ENCODE measurements around the gene G3BP1.
"Not testable (repeated sequence)": the region's sequence is repeated elsewhere in the genome, so short reads cannot be mapped to it uniquely, and the experiment has no call there.

Gene G3BP1

GRCh38 chr5:151781201-151781600 lies 9.4 kb downstream of the G3BP1 start:
- H2AFZ ChIP-seq (ENCODE audit: low read length) = no peak overlapping the region
- no peaks in the 10 kb centered on the region for H3F3A ChIP-seq (ENCODE audit: insufficient read depth, low read length)
- H3K36me3 ChIP-seq (ENCODE audit: insufficient read depth, low read length) = peaks cover 54% of the 10 kb centered on the region
- no peaks in the 10 kb centered on the region for H3K27me3 ChIP-seq (ENCODE audit: insufficient read depth, low read length)
- H3K9ac ChIP-seq (ENCODE audit: low read length) = no peak overlapping the region
- H4K20me1 ChIP-seq (ENCODE audit: insufficient read depth, low read length) = peaks cover 9% of the 10 kb centered on the region
- no peak overlapping the region for H3K27ac ChIP-seq (ENCODE audit: low read depth, low read length, poor library complexity, severe bottlenecking)
- H3K9me2 ChIP-seq (ENCODE audit: low read depth, low read length) = no peaks in the 10 kb centered on the region
- peaks cover 100% of the 10 kb centered on the region for H3K79me2 ChIP-seq (ENCODE audit: insufficient read depth, low read length)
- H3K4me2 ChIP-seq (ENCODE audit: low read length) = no peak overlapping the region
- peaks cover 60% of the 10 kb centered on the region for H3K4me1 ChIP-seq (ENCODE audit: insufficient read depth, low read length, severe bottlenecking)
- H3K9me3 ChIP-seq (ENCODE audit: low read length) = no peaks in the 10 kb centered on the region
- TF ChIP-seq EZH2 (IDR thresholded peaks at IDR 0.05; ENCODE audit: borderline replicate concordance, low read length) = no peak
- TF ChIP-seq CTCF (IDR thresholded peaks at IDR 0.05; ENCODE audit: low read length) = no peak
- H3K4me3 ChIP-seq (ENCODE audit: low read depth, low read length, poor library complexity, severe bottlenecking) = no peak overlapping the region

GRCh38 chr5:151783664-151784063 lies 11.9 kb downstream of the G3BP1 start:
- Histone ChIP-seq H3K79me2 (ENCODE audit: insufficient read depth, low read length) (peaks cover 94% of the 10 kb centered on the region), H3K36me3 (ENCODE audit: insufficient read depth, low read length) (peaks cover 57% of the 10 kb centered on the region), H3K4me1 (ENCODE audit: insufficient read depth, low read length, severe bottlenecking) (peaks cover 37% of the 10 kb centered on the region)
- H3K27ac ChIP-seq (ENCODE audit: low read depth, low read length, poor library complexity, severe bottlenecking); H3K27me3 ChIP-seq (ENCODE audit: insufficient read depth, low read length); H3K4me3 ChIP-seq (ENCODE audit: low read depth, low read length, poor library complexity, severe bottlenecking); H3K9me3 ChIP-seq (ENCODE audit: low read length); H4K20me1 ChIP-seq (ENCODE audit: insufficient read depth, low read length); H2AFZ ChIP-seq (ENCODE audit: low read length); H3K4me2 ChIP-seq (ENCODE audit: low read length); H3F3A ChIP-seq (ENCODE audit: insufficient read depth, low read length); H3K9ac ChIP-seq (ENCODE audit: low read length); H3K9me2 ChIP-seq (ENCODE audit: low read depth, low read length): not testable (repeated sequence)

GRCh38 chr5:151784141-151784540 lies 12.4 kb downstream of the G3BP1 start:
- no peaks in the 10 kb centered on the region for H3K27me3 ChIP-seq (ENCODE audit: insufficient read depth, low read length)
- H3K79me2 ChIP-seq (ENCODE audit: insufficient read depth, low read length) = peaks cover 90% of the 10 kb centered on the region
- H3K36me3 ChIP-seq (ENCODE audit: insufficient read depth, low read length) = peaks cover 57% of the 10 kb centered on the region
- H4K20me1 ChIP-seq (ENCODE audit: insufficient read depth, low read length) = peaks cover 9% of the 10 kb centered on the region
- no peak overlapping the region for H3K4me2 ChIP-seq (ENCODE audit: low read length)
- no peak overlapping the region for H3K27ac ChIP-seq (ENCODE audit: low read depth, low read length, poor library complexity, severe bottlenecking)
- H3K4me1 ChIP-seq (ENCODE audit: insufficient read depth, low read length, severe bottlenecking) = peaks cover 32% of the 10 kb centered on the region
- no peaks in the 10 kb centered on the region for H3K9me3 ChIP-seq (ENCODE audit: low read length)
- no peak overlapping the region for H3K9ac ChIP-seq (ENCODE audit: low read length)
- TF ChIP-seq EZH2 (IDR thresholded peaks at IDR 0.05; ENCODE audit: borderline replicate concordance, low read length) (no peak), CTCF (IDR thresholded peaks at IDR 0.05; ENCODE audit: low read length) (no peak)
- no peaks in the 10 kb centered on the region for H3F3A ChIP-seq (ENCODE audit: insufficient read depth, low read length)
- H3K4me3 ChIP-seq (ENCODE audit: low read depth, low read length, poor library complexity, severe bottlenecking) = no peak overlapping the region
- no peak overlapping the region for H2AFZ ChIP-seq (ENCODE audit: low read length)
- no peaks in the 10 kb centered on the region for H3K9me2 ChIP-seq (ENCODE audit: low read depth, low read length)

GRCh38 chr5:151786468-151786867 lies 14.7 kb downstream of the G3BP1 start:
- TF ChIP-seq CTCF (IDR thresholded peaks at IDR 0.05; ENCODE audit: low read length) (no peak), EZH2 (IDR thresholded peaks at IDR 0.05; ENCODE audit: borderline replicate concordance, low read length) (no peak)
- Histone ChIP-seq H3K9me3 (ENCODE audit: low read length) (no peaks in the 10 kb centered on the region), H4K20me1 (ENCODE audit: insufficient read depth, low read length) (peaks cover 8% of the 10 kb centered on the region), H3K27me3 (ENCODE audit: insufficient read depth, low read length) (no peaks in the 10 kb centered on the region), H3K4me1 (ENCODE audit: insufficient read depth, low read length, severe bottlenecking) (peaks cover 11% of the 10 kb centered on the region), H3K27ac (ENCODE audit: low read depth, low read length, poor library complexity, severe bottlenecking) (no peak overlapping the region), H2AFZ (ENCODE audit: low read length) (no peak overlapping the region), H3K79me2 (ENCODE audit: insufficient read depth, low read length) (peaks cover 82% of the 10 kb centered on the region), H3K9ac (ENCODE audit: low read length) (no peak overlapping the region), H3F3A (ENCODE audit: insufficient read depth, low read length) (no peaks in the 10 kb centered on the region), H3K4me2 (ENCODE audit: low read length) (no peak overlapping the region), H3K9me2 (ENCODE audit: low read depth, low read length) (no peaks in the 10 kb centered on the region), H3K36me3 (ENCODE audit: insufficient read depth, low read length) (peaks cover 71% of the 10 kb centered on the region), H3K4me3 (ENCODE audit: low read depth, low read length, poor library complexity, severe bottlenecking) (no peak overlapping the region)

Measured in OCI-LY1 (cell line).